Lung (tissue), 12 donors: Measurements from ENCODE around the gene PPP2R5C. TPM values are rescaled to one million over a fixed set of nuclear protein-coding genes. Genes with fewer than 3 reads are reported as not detected.

Experiments used
- ATAC-seq: fragments of 200-7000 bp; cut with Tn5 transposase; one replicate; pipeline ENCODE4 v1.9.1; 2020; ENCODE audit warnings: moderate number of reproducible peaks; ENCODE audit not compliant: insufficient read depth, low FRiP score
- DNase-seq, 3 donors: peaks; one replicate each; pipeline ENCODE4 v3.0.0-alpha.2; 2013 to 2017
- H3K27ac ChIP-seq, 2 donors: one replicate each; pipeline ENCODE4 v1.5.1; 2013; ENCODE audit warnings: mild to moderate bottlenecking in 2 of 2, moderate library complexity in 2 of 2, control low read depth in 1 of 2, inconsistent platforms in 1 of 2, low read depth in 1 of 2, low read length in 1 of 2
- H3K27me3 ChIP-seq, 3 donors: one replicate each; pipeline ENCODE4 v1.5.1; 2013; ENCODE audit warnings: low read length in 2 of 3; ENCODE audit not compliant: control insufficient read depth in 3 of 3, insufficient read depth in 3 of 3
- H3K36me3 ChIP-seq, 4 donors: one replicate each; pipeline ENCODE4 v1.5.1; 2013; ENCODE audit warnings: low read length in 4 of 4, mild to moderate bottlenecking in 1 of 4, moderate library complexity in 1 of 4; ENCODE audit not compliant: control insufficient read depth in 4 of 4, insufficient read depth in 4 of 4
- H3K4me1 ChIP-seq, 5 donors: one replicate each; pipeline ENCODE4 v1.5.1; 2013; ENCODE audit warnings: low read length in 5 of 5, mild to moderate bottlenecking in 2 of 5, moderate library complexity in 1 of 5; ENCODE audit not compliant: control insufficient read depth in 5 of 5, insufficient read depth in 5 of 5
- H3K4me3 ChIP-seq: one replicate; pipeline ENCODE4 v1.5.1; 2013; ENCODE audit warnings: mild to moderate bottlenecking, control low read depth, moderate library complexity
- H3K9ac ChIP-seq, 2 donors: one replicate each; pipeline ENCODE4 v1.5.1; 2013; ENCODE audit warnings: low read length in 2 of 2, control low read depth in 1 of 2; ENCODE audit not compliant: insufficient read depth in 1 of 2
- H3K9me3 ChIP-seq, 4 donors: one replicate each; pipeline ENCODE4 v1.5.1; 2013; ENCODE audit warnings: low read length in 3 of 4, mild to moderate bottlenecking in 1 of 4, moderate library complexity in 1 of 4; ENCODE audit not compliant: control insufficient read depth in 4 of 4, insufficient read depth in 3 of 4
- CTCF ChIP-seq: IDR thresholded peaks from 2 replicates; pipeline ENCODE4 v1.5.1; 2012; ENCODE audit warnings: mild to moderate bottlenecking; ENCODE audit errors: control extremely low read depth, extremely low read depth
- WGBS, 2 donors: extraction: QIAGEN DNeasy Blood & Tissue Kit; methylation state at CpG; one replicate each; pipeline ENCODE4 v1.1.7; 2013; 5-methylcytosine and 5-hydroxymethylcytosine counted together
- polyA plus RNA-seq, 2 donors: library from polyadenylated mRNA; stranded (reverse); fragments of 200-250 nt; gene quantifications; one replicate each; pipeline ENCODE4 v1.2.1, GENCODE V29; 2013
- total RNA-seq, 2 donors: library from RNA; depleted of rRNA in 1 of 2; stranded (reverse); fragments of >200 nt in 1 of 2; gene quantifications; one replicate each; pipeline ENCODE4 v1.2.1, GENCODE V29; 2014 to 2021
- donor health status: control.
- donor health status: control.
- donor health status: Bipolar disorder and iron deficiency.
- donor health status: healthy.
- donor health status: DM: yes; HTN: yes; CAD: no.

The PPP2R5C gene
- total and polyA plus RNA-seq, 4 donors, result 66.6 to 180 (median 126) TPM

- H3K9ac ChIP-seq, result no peak overlapping the region
- WGBS, 2 donors, result 80 to 81% methylated on average over 5 of the region's 5 CpGs
- no peaks in the 10 kb centered on the region for H3K27me3 ChIP-seq
- ATAC-seq (no peak), DNase-seq (no peak)
- H3K9me3 ChIP-seq, result no peaks in the 10 kb centered on the region
- TF ChIP-seq CTCF, result no peak
- peaks cover 0 to 46% (median 11%) of the 10 kb centered on the region in 5 donors for H3K4me1 ChIP-seq
- H3K27ac ChIP-seq, result peak overlapping the region; percentile 4 to 70
- H3K36me3 ChIP-seq, result peaks cover 0 to 7% (median 2%) of the 10 kb centered on the region in 4 donors
- no peak overlapping the region for H3K4me3 ChIP-seq
Measured at GRCh38 chr14:101814934-101815333, 53.4 kb downstream of the PPP2R5C start.

- Histone ChIP-seq H3K9ac (no peak overlapping the region), H3K9me3 (no peaks in the 10 kb centered on the region), H3K27me3 (no peaks in the 10 kb centered on the region), H3K4me1 (peaks cover 0 to 44% (median 10%) of the 10 kb centered on the region in 5 donors), H3K4me3 (no peak overlapping the region), H3K36me3 (peaks cover 0 to 7% (median 2%) of the 10 kb centered on the region in 4 donors), H3K27ac (no peak overlapping the region)
- WGBS, 2 donors, result 87 to 89% methylated on average over 10 of the region's 10 CpGs
- ATAC-seq, result no peak
- DNase-seq, result peak in 1 of 3 donors; percentile 22
- no peak for TF ChIP-seq CTCF
Measured at GRCh38 chr14:101815994-101816393, 54.5 kb downstream of the PPP2R5C start.

- H3K27ac ChIP-seq, result no peak overlapping the region
Measured at GRCh38 chr14:101817501-101818001, 56.0 kb downstream of the PPP2R5C start.

More at GRCh38 chr14:101817501-101818001, 56.0 kb downstream of the PPP2R5C start:
- Histone ChIP-seq H3K9ac (no peak overlapping the region), H3K4me3 (no peak overlapping the region), H3K36me3 (peaks cover 0 to 5% (median 2%) of the 10 kb centered on the region in 4 donors), H3K9me3 (no peaks in the 10 kb centered on the region), H3K27me3 (no peaks in the 10 kb centered on the region), H3K4me1 (peaks cover 0 to 32% (median 8%) of the 10 kb centered on the region in 5 donors)
- ATAC-seq, result no peak
- 86 to 91% methylated on average over 11 of the region's 11 CpGs for WGBS, 2 donors
- TF ChIP-seq CTCF, result no peak
- no peak for DNase-seq
